LNCaP clone FGC (cell line): ENCODE data around the gene KLHDC8B.

Source experiments
- DNase-seq: peaks from one replicate; pipeline ENCODE4 v3.0.0-alpha.2; 2011; ENCODE audit warnings: low read depth
- H3K4me3 ChIP-seq: 2 replicates; pipeline ENCODE4 v1.5.1; 2011; ENCODE audit warnings: mild to moderate bottlenecking, low read depth, low read length, control low read depth
- CTCF ChIP-seq: IDR thresholded peaks from 2 replicates; pipeline ENCODE4 v1.5.1; 2012; ENCODE audit warnings: mild to moderate bottlenecking; ENCODE audit not compliant: control insufficient read depth, insufficient read depth; ENCODE audit errors: extremely low read depth

KLHDC8B gene

GRCh38 chr3:49124991-49125670 lies 46.3 kb upstream of the KLHDC8B start:
- H3K4me3 ChIP-seq, result no peak overlapping the region
- no peak for DNase-seq

GRCh38 chr3:49131040-49131439 lies 40.4 kb upstream of the KLHDC8B start:
- no peak for DNase-seq
- no peak overlapping the region for H3K4me3 ChIP-seq
- no peak for TF ChIP-seq CTCF

More at GRCh38 chr3:49124991-49125670, 46.3 kb upstream of the KLHDC8B start:
- 0 out of 2 replicates have a peak, but pooled peaks have one; percentile 21 for TF ChIP-seq CTCF

DNA sequence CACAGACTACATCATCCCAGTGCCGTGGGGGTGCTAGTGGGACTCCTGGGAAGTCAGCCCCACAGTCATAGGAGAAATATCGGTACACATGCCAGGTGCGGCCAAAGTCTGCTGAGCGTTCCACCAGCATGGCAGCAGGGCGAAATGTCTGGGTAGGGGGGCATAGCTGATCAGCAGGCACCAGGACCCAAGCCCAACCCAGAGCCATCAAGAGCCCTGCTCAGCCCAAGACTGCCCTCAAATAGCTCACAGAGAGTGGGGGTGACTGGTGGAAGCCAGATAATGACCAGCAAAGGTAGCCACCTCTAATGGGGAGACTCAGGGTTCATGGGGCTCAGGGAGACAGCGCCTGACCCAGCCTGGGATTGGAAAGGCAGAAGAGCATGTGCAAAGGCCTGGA lies 39.8 kb upstream of the KLHDC8B start:
- TF ChIP-seq CTCF, result no peak
- DNase-seq, result no peak
- peak overlapping the region; percentile 84 for H3K4me3 ChIP-seq

GRCh38 chr3:49132073-49132436 lies 39.3 kb upstream of the KLHDC8B start:
- TF ChIP-seq CTCF, result no peak
- no peak for DNase-seq
- peak overlapping the region; percentile 84 for H3K4me3 ChIP-seq

GRCh38 chr3:49132437-49133225 lies 38.8 kb upstream of the KLHDC8B start, which contains the start of gene LAMB2:
Gene LAMB2 (minus strand): TSS chr3:49133050. CDS start chr3:49132867, 183 bp downstream.
- peak; percentile 29 for TF ChIP-seq CTCF
- no peak for DNase-seq
- peak within 1 kb of the TSS; percentile 84 for H3K4me3 ChIP-seq

DNA sequence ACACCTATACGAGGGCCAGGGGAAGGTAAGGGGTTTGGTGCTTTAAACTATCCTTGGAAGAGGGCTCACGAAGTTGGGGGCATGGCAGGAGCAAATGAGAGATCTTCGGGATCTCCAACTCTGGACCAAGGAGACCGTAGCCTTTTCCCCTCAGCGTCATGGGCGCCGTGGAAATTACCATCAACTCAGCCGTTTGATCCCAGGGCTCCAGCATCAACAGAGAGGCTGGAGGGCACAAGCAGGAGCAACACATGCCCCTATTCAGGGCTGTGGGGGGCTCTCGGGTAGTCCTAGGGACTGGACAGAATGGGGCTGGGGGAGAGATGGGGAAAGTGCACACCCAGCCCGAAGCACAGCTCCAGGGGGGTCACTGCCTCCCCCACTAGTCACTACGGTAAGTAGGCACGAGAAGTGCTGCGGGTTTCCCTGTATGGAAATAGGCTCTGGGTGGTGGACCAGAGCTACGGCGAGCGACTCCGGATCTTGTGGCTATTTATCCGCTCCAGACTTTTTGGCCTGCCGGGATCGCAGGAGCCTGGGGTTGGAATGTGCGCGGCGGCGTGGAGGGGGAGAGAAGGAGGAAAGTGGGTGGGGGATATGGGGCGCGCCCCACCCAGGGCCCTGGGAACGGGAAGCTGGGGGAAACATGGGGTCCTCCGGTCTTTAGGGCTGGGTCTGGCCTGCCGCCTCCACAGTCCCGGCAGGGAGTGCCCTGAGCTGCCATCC lies 38.0 kb upstream of the KLHDC8B start:
- peak overlapping the region; percentile 84 for H3K4me3 ChIP-seq
- TF ChIP-seq CTCF, result peak; percentile 13; the same call in 1 of the 2 replicates
- DNase-seq, result peak; percentile 63
